ENCODE data around the gene ATP1A3.
"Not testable (repeated sequence)": the region's sequence is repeated elsewhere in the genome, so short reads cannot be mapped to it uniquely, and the experiment has no call there.

Gene ATP1A3

GRCh38 chr19:41941410-41942202 lies 52.4 kb downstream of the ATP1A3 start:
- DNase-seq: no peak

GRCh38 chr19:41940731-41941409 lies 53.2 kb downstream of the ATP1A3 start:
- no peak for DNase-seq

GRCh38 chr19:41939861-41940730 lies 53.9 kb downstream of the ATP1A3 start:
- no peak for DNase-seq

DNA sequence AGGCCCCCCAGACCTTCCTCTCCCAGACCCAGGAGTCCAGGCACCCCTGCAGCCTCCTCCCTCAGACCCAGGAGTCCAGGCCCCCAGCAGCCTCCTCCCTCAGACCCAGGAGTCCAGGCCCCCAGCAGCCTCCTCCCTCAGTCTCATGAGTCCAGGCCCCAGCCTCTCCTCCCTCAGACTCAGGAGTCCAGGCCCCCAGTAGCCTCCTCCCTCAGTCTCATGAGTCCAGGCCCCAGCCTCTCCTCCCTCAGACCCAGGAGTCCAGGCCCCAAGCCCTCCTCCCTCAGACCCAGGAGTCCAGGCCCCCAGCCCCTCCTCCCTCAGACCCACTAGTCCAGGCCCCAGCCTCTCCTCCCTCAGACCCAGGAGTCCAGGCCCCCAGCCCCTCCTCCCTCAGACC lies 54.8 kb downstream of the ATP1A3 start:
- not testable (repeated sequence) for DNase-seq

- DNase-seq: peak; percentile 24
These were observed 56.2 kb downstream of the ATP1A3 start for GRCh38 chr19:41937525-41938468.

- DNase-seq: no peak
These were observed 57.1 kb downstream of the ATP1A3 start for GRCh38 chr19:41936961-41937360.

DNA sequence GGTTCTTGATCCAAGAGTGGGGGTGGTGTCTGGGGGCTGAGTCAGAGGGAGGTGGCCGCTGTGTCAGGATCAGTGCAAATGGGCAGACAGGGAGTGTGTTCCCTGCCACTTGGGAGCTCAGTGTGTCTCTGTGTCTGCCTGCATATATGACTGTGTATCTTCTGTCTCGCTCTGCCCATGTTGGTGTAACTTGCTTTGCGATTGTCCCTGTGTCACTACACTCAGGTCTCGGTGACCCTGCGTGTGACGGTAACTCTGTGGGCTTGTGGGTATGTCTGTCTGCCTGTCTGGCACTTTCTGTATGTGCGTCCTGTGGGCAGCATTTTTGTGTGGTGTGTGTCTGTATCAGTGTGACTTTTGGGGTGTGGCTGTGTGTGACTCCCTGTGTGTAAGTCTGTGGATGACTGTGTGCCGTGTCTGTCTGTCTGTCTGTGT lies 57.6 kb downstream of the ATP1A3 start:
- no peak for DNase-seq

DNA sequence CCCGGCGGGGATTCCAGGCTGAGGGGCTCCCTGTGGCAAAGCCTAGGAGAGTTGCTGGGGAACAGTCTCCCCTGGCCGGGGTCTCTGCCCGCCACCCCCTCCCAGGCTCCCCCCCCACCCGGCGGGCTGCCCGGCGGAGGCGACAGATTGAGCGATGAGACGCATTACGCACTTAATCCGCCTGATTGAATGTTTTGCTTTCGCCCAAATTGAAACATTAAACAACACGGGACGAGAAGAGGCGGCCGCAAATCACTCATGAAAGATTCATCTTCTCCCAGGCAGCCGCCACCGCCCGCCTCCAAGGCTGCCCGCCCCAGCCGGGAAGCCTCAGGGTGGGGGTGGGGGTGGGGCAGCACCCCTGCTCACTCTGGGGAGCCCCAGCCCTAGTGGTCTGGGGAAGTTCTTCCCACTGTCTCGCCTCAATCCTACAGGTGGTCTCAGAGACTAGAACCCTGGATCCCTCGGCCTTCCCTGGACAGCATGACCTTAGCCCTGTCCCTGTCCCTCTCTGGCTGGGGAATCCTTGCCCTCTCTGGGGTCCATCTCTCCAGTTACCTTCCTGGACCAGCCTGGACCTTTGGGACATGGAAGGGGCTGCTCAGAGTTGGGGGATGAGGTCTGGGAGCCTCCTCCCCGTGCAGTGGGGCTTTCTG lies 58.1 kb downstream of the ATP1A3 start:
- no peak for DNase-seq

DNA sequence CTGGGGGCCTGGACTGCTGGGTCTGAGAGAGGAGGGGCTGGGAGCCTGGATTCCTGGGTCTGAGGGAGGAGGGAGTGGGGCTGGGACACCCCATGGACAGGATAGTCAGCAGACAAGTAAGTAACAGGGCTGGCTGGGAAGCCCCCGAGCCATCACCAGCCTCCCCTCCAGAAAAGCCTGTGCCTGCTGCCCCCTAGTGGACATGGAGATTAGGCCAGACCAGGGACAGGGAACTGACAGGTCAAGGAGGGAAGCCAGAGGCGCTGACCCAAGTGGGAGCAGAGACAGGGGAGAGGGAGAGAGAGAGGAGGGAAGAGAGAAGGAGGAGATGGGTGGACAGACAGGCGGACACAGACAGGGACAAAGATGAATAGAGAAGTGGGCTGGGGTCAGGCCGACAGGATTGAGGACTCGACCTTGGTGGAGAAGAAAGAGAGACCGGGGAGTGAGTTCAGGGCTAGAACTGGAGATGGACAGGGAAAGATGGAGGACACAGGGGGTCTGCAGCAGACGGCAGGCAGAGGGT lies 59.1 kb downstream of the ATP1A3 start:
- peak; percentile 44 for DNase-seq

GRCh38 chr19:41933693-41934426 lies 60.2 kb downstream of the ATP1A3 start:
- DNase-seq: peak; percentile 33

- no peak for DNase-seq
These were observed 61.2 kb downstream of the ATP1A3 start for GRCh38 chr19:41932720-41933332.

DNA sequence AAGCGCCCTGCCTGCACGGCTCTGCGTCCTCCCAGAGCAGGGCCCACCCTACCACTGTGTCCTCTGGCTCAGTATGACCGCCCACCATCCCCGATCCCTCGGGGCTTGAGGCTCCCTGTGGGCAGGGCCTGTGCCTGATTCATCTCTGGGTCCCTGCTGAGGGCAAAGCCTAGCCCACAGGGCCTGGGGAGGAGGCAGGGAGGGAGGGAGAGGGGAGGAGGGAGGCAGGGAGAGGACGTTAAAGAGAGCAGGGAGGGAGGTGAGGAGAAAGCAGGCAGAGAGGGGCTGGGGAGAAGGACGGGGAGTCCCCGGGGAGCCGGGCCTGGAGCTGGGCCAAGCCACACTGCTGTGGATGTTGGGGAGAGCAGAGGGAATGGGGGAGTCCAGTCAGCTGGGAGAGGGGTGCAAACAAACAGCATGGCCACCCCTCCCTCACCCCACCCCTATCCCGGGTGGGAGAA lies 61.7 kb downstream of the ATP1A3 start:
- no peak for DNase-seq

- no peak for DNase-seq
These were observed 63.0 kb downstream of the ATP1A3 start for GRCh38 chr19:41930926-41931592.

DNA sequence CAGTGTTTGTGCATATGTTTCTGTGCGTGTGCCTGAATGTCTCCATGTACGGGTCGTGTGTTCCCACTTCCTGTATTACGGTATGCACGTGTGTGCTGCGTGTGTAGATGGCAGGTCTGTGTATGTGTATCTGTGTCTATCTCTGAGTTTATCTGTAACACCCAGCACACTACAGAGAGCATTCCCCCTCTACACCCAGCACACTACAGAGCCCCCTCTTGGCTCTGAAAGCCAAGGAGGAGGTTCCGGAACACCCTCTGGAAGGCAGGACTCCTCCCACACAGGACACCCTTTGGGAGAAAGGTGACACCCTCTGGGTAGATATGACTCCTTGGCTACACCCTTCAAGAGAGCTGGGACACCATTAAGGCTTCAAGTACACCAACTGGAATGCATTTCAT lies 63.7 kb downstream of the ATP1A3 start:
- DNase-seq: no peak

- no peak for DNase-seq
These were observed 64.4 kb downstream of the ATP1A3 start for GRCh38 chr19:41929536-41930071.

GRCh38 chr19:41928754-41929535 lies 65.1 kb downstream of the ATP1A3 start:
- DNase-seq: no peak

DNA sequence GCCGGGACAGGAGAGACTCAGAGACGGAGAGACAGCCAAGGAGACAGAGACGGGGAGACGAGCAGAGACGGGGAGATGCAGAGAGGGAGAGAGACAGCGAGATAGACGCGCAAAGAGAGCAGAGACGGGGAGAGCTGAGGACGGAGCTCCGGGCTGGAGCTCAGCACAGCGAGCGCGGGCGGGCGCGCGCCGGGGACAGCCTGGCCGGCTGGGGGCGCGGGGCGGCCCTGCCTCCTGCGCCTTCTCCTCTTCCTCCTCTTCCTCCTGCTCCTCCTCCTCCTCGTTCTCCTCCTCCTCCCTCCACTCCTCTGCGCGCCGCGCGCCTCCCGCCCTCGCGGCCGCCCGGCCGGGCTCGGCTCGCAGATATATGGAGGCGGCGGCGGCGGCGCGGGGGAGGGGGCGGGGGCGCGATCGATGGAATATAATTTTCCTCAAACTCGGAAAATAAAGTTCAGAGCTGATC lies 65.8 kb downstream of the ATP1A3 start, which contains the start of gene ERFL:
ERFL (minus strand) TSS at position 229 of the 463 bp plus-strand sequence. CDS start 15,530 bp downstream, outside the sequence.
- DNase-seq: peak; percentile 19
